Vagina (tissue), 2 donors: Measurements from ENCODE around the gene PBLD.

Source experiments
- CTCF ChIP-seq, 3 experiments: fragments of 450-650 bp in 2 of 3; fragments of 200-600 bp in 1 of 3; sonication (generic) in 1 of 3; IDR thresholded peaks; one replicate each; pipeline ENCODE4 v1.5.1; 2017 to 2019; ENCODE audit warnings: antibody characterized with exemption in 3 of 3, mild to moderate bottlenecking in 2 of 3, moderate library complexity in 2 of 3
- POLR2A ChIP-seq, 2 donors: fragments of 450-650 bp; IDR thresholded peaks; one replicate each; pipeline ENCODE4 v1.6.1; 2017; ENCODE audit warnings: antibody characterized with exemption in 2 of 2, mild to moderate bottlenecking in 2 of 2, moderate library complexity in 2 of 2

DNA sequence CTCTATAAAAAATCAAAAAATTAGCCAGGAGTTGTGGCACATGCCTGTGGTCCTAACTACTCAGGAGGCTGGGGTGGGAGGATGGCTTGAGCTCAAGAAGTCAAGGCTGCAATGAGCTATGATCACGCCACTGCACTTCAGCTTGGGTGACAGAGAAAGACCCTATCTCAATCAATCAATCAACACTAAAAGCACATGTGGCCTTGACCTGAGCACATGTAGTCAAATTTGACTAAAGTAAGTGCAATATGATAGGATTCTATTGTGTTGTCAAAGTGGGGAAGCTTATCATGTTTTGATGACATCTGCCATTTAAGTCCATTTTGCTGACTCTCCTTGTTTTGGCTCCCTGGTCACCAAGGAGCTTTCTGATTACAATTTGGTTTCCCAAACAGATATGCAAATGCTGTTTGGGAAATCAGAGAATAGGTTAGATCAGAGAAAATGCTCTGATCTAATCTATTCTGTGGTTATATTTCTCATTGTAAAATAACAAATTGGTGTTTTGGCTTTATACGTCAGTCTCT lies 57.1 kb downstream of the PBLD start:
- TF ChIP-seq CTCF (IDR thresholded peaks at IDR 0.05) (no peak), POLR2A (IDR thresholded peaks at IDR 0.05) (no peak)
